Measurements from ENCODE around the gene NHSL1. TPM values are rescaled to one million over a fixed set of nuclear protein-coding genes. Genes with fewer than 3 reads are reported as not detected.

Gene NHSL1
- total RNA-seq, 4 donors from 2014 or later, result 5.4 to 24.3 (median 22.2) TPM

GRCh38 chr6:138476116-138476515, 23.2 kb downstream of the NHSL1 start:
- TF ChIP-seq CTCF (IDR thresholded peaks at IDR 0.05; ENCODE audit: low read depth), result no peak

GRCh38 chr6:138473144-138473543, 26.1 kb downstream of the NHSL1 start:
- no peak for TF ChIP-seq CTCF (IDR thresholded peaks at IDR 0.05; ENCODE audit: low read depth)

- no peak for TF ChIP-seq CTCF (IDR thresholded peaks at IDR 0.05; ENCODE audit: low read depth)
Measured at GRCh38 chr6:138468320-138469015, 30.8 kb downstream of the NHSL1 start.

GRCh38 chr6:138467901-138468300, 31.4 kb downstream of the NHSL1 start:
- no peak for TF ChIP-seq CTCF (IDR thresholded peaks at IDR 0.05; ENCODE audit: low read depth)

- TF ChIP-seq CTCF (IDR thresholded peaks at IDR 0.05; ENCODE audit: low read depth), result no peak
Measured at GRCh38 chr6:138465007-138465645, 34.2 kb downstream of the NHSL1 start.

- TF ChIP-seq CTCF (IDR thresholded peaks at IDR 0.05; ENCODE audit: low read depth), result no peak
Measured at GRCh38 chr6:138464085-138464484, 35.2 kb downstream of the NHSL1 start.

GRCh38 chr6:138461647-138462046, 37.6 kb downstream of the NHSL1 start:
- TF ChIP-seq CTCF (IDR thresholded peaks at IDR 0.05; ENCODE audit: low read depth), result no peak
